MM.1S (cell line): ENCODE results near the gene GLYATL1B.
"Not testable (repeated sequence)": the region's sequence is repeated elsewhere in the genome, so short reads cannot be mapped to it uniquely, and the experiment has no call there.

ENCODE experiments used
- DNase-seq: peaks from one replicate; pipeline ENCODE4 v3.0.0-alpha.2; 2015
- H2AFZ ChIP-seq: fragments of 300-600 bp; sonication (generic); 2 replicates; pipeline ENCODE4 v1.6.0; 2016; ENCODE audit warnings: antibody characterized with exemption, low read length
- H3F3A ChIP-seq: fragments of 300-600 bp; sonication (generic); 2 replicates; pipeline ENCODE4 v1.6.1; 2016; ENCODE audit warnings: mild to moderate bottlenecking, antibody characterized with exemption, low read length, moderate library complexity, mixed read lengths; ENCODE audit not compliant: insufficient read depth
- H3K27ac ChIP-seq: fragments of 300-600 bp; sonication (generic); 2 replicates; pipeline ENCODE4 v1.5.1; 2016; ENCODE audit warnings: mild to moderate bottlenecking, low read length
- H3K27me3 ChIP-seq: fragments of 300-600 bp; sonication (generic); replicated peaks from 2 replicates; pipeline ENCODE4 v1.6.0; 2016; ENCODE audit warnings: low read length; ENCODE audit not compliant: insufficient read depth
- H3K36me3 ChIP-seq: fragments of 300-600 bp; sonication (generic); replicated peaks from 2 replicates; pipeline ENCODE4 v1.6.1; 2016; ENCODE audit warnings: mild to moderate bottlenecking, low read length, mixed read lengths; ENCODE audit not compliant: insufficient read depth
- H3K4me1 ChIP-seq: fragments of 300-600 bp; sonication (generic); 2 replicates; pipeline ENCODE4 v1.6.1; 2016; ENCODE audit warnings: low read length, mixed read lengths
- H3K4me2 ChIP-seq: fragments of 300-600 bp; sonication (generic); 2 replicates; pipeline ENCODE4 v1.6.0; 2016; ENCODE audit warnings: low read depth, low read length
- H3K4me3 ChIP-seq: fragments of 300-600 bp; sonication (generic); 2 replicates; pipeline ENCODE4 v1.5.1; 2016; ENCODE audit warnings: low read length, mixed read lengths
- H3K79me2 ChIP-seq: fragments of 300-600 bp; sonication (generic); 2 replicates; pipeline ENCODE4 v1.6.1; 2016; ENCODE audit warnings: mixed run types, low read length, mixed read lengths
- H3K9ac ChIP-seq: fragments of 300-600 bp; sonication (generic); 2 replicates; pipeline ENCODE4 v1.6.1; 2016; ENCODE audit warnings: low read length, mixed read lengths
- H3K9me2 ChIP-seq: fragments of 300-600 bp; sonication (generic); replicated peaks from 2 replicates; pipeline ENCODE4 v1.6.1; 2016; ENCODE audit warnings: mild to moderate bottlenecking, low read length, mixed read lengths; ENCODE audit not compliant: insufficient read depth
- H3K9me3 ChIP-seq: fragments of 300-600 bp; sonication (generic); replicated peaks from 2 replicates; pipeline ENCODE4 v1.6.1; 2016; ENCODE audit warnings: mild to moderate bottlenecking, low read length, mixed read lengths; ENCODE audit not compliant: insufficient read depth
- H4K20me1 ChIP-seq: fragments of 300-600 bp; sonication (generic); 2 replicates; pipeline ENCODE4 v1.6.1; 2016; ENCODE audit warnings: mild to moderate bottlenecking, low read length, moderate library complexity, mixed read lengths; ENCODE audit not compliant: insufficient read depth
- CTCF ChIP-seq: fragments of 300-600 bp; sonication (generic); IDR thresholded peaks from 2 replicates; pipeline ENCODE4 v1.5.1; 2016; ENCODE audit warnings: antibody characterized with exemption, low read length, mixed read lengths
- EZH2 ChIP-seq: fragments of 300-600 bp; sonication (generic); optimal IDR thresholded peaks from 2 replicates; pipeline ENCODE3; 2017; ENCODE audit warnings: low read depth, mild to moderate bottlenecking, antibody characterized with exemption, low read length, mixed read lengths
- EZH2phosphoT487 ChIP-seq: fragments of 300-600 bp; sonication (generic); IDR thresholded peaks from 2 replicates; pipeline ENCODE4 v1.6.1; 2018; ENCODE audit warnings: antibody characterized with exemption, low read length

GLYATL1B gene

GRCh38 chr11:59102259-59102765 is 16.2 kb downstream of the GLYATL1B start:
- Histone ChIP-seq H3K4me3 (peak overlapping the region; percentile 63), H2AFZ (peak overlapping the region; percentile 73), H3K79me2 (peaks cover 4% of the 10 kb centered on the region), H4K20me1 (no peaks in the 10 kb centered on the region), H3F3A (peaks cover 30% of the 10 kb centered on the region), H3K36me3 (no peaks in the 10 kb centered on the region), H3K9me2 (no peaks in the 10 kb centered on the region), H3K27ac (peak overlapping the region; percentile 83), H3K27me3 (no peaks in the 10 kb centered on the region), H3K4me1 (peaks cover 29% of the 10 kb centered on the region), H3K4me2 (peak overlapping the region; percentile 72), H3K9ac (peak overlapping the region; percentile 72), H3K9me3 (no peaks in the 10 kb centered on the region)
- DNase-seq, result peak; percentile 91
- TF ChIP-seq EZH2 (no peak), EZH2phosphoT487 (no peak), CTCF (peak; percentile 60)

GRCh38 chr11:59106363-59107336 is 20.5 kb downstream of the GLYATL1B start, which contains the start of gene FAM111B:
Gene FAM111B, plus strand, starts transcription at chr11:59107237. Its CDS starts 2,389 bp downstream, at chr11:59109626.
- no peaks in the 10 kb centered on the region for H3K27me3 ChIP-seq
- H2AFZ ChIP-seq, result peak within 1 kb of the TSS; percentile 68
- H3K4me1 ChIP-seq, result peaks cover 27% of the 10 kb centered on the region
- peak; percentile 98 for DNase-seq
- H3K9ac ChIP-seq, result peak within 1 kb of the TSS; percentile 95
- no peak for TF ChIP-seq EZH2phosphoT487
- no peak for TF ChIP-seq EZH2
- TF ChIP-seq CTCF, result no peak
- H3K27ac ChIP-seq, result peak within 1 kb of the TSS; percentile 80
- H3K79me2 ChIP-seq, result peaks cover 47% of the 10 kb centered on the region
- H3F3A ChIP-seq, result peaks cover 19% of the 10 kb centered on the region
- H3K9me3 ChIP-seq, result no peaks in the 10 kb centered on the region
- peaks cover 5% of the 10 kb centered on the region; the same call in 1 of the 2 replicates for H4K20me1 ChIP-seq
- H3K9me2 ChIP-seq, result no peaks in the 10 kb centered on the region
- peak within 1 kb of the TSS; percentile 89 for H3K4me2 ChIP-seq
- H3K36me3 ChIP-seq, result peaks cover 11% of the 10 kb centered on the region; the same call in 1 of the 2 replicates
- H3K4me3 ChIP-seq, result peak within 1 kb of the TSS; percentile 88

- H2AFZ ChIP-seq, result peak overlapping the region; percentile 68
- H3K4me2 ChIP-seq, result peak overlapping the region; percentile 89
- H3K4me3 ChIP-seq, result peak overlapping the region; percentile 88
- peak overlapping the region; percentile 95 for H3K9ac ChIP-seq
- not testable (repeated sequence) for H3K9me2 ChIP-seq, H3K9me3 ChIP-seq, H3F3A ChIP-seq, H4K20me1 ChIP-seq, H3K27me3 ChIP-seq
- peak overlapping the region; percentile 80 for H3K27ac ChIP-seq
- DNase-seq, result peak; percentile 71
- peaks cover 26% of the 10 kb centered on the region for H3K4me1 ChIP-seq
- H3K36me3 ChIP-seq, result peaks cover 20% of the 10 kb centered on the region
- H3K79me2 ChIP-seq, result peaks cover 58% of the 10 kb centered on the region
Measured at GRCh38 chr11:59107721-59108120, 21.6 kb downstream of the GLYATL1B start.
